Small intestine (tissue), 4 donors: ENCODE data around the gene MYO1A. TPM values are rescaled to one million over a fixed set of nuclear protein-coding genes. Genes with fewer than 3 reads are reported as not detected.

Experiments
- polyA plus RNA-seq, 4 donors: library from polyadenylated mRNA; stranded (reverse) in 3 of 4; unstranded in 1 of 4; fragments of 200-250 nt in 3 of 4; fragments of 120-200 nt in 1 of 4; gene quantifications; one replicate each; pipeline versions ENCODE4 v1.2.1 to v1.2.3, GENCODE V29; 2013
- donor health status: healthy with polysubstance abuse.
- donor health status: Bipolar disorder and iron deficiency.
- donor health status: healthy.

Gene MYO1A
- polyA plus RNA-seq, 4 donors: 202 to 971 (median 563) TPM

Other genes with a start within 250 kb of the MYO1A start
- gene SDR9C7, start 115.7 kb downstream of the MYO1A start, polyA plus RNA-seq: not detected
- under 1 TPM in 2 of 4 donors, not detected in 2; 0.12 to 0.30 TPM for gene RDH16, start 92.5 kb downstream of the MYO1A start, polyA plus RNA-seq
- gene ZBTB39, start 43.6 kb downstream of the MYO1A start, polyA plus RNA-seq: 1 to 10 TPM in 3 of 4 donors, under 1 TPM in 1; 0.81 to 6.5 (median 1.8) TPM
- gene TAC3, start 33.6 kb downstream of the MYO1A start, polyA plus RNA-seq: 1 to 10 TPM; 3.4 to 8.9 (median 5.6) TPM
- gene NEMP1, start 28.7 kb upstream of the MYO1A start, polyA plus RNA-seq: 10 to 100 TPM in 1 of 4 donors, 1 to 10 TPM in 1, under 1 TPM in 2; 0.45 to 11.6 (median 2.1) TPM
- gene NAB2, start 39.0 kb upstream of the MYO1A start, polyA plus RNA-seq: 10 to 100 TPM; 11.4 to 23.1 (median 18.1) TPM
- gene STAT6, start 61.2 kb upstream of the MYO1A start, polyA plus RNA-seq: 100 to 1,000 TPM; 117 to 842 (median 344) TPM
- 10 to 100 TPM; 24.3 to 55.3 (median 41.6) TPM for gene LRP1, start 78.4 kb upstream of the MYO1A start, polyA plus RNA-seq
- gene LRP1-AS, start 97.5 kb upstream of the MYO1A start, polyA plus RNA-seq: 1 to 10 TPM in 1 of 4 donors, under 1 TPM in 1, not detected in 2; 0.15 to 1.1 TPM
- under 1 TPM in 2 of 4 donors, not detected in 2; 0.10 to 0.27 TPM for gene NXPH4, start 166.7 kb upstream of the MYO1A start, polyA plus RNA-seq
- gene SHMT2, start 179.6 kb upstream of the MYO1A start, polyA plus RNA-seq: 100 to 1,000 TPM in 1 of 4 donors, 10 to 100 TPM in 3; 22.8 to 150 (median 51.5) TPM
- 1 to 10 TPM; 1.1 to 3.8 (median 3.4) TPM for gene STAC3, start 201.1 kb upstream of the MYO1A start, polyA plus RNA-seq